HepG2 (cell line): ENCODE results near the gene GEMIN8. TPM values are rescaled to one million over a fixed set of nuclear protein-coding genes. Genes with fewer than 3 reads are reported as not detected.

ENCODE experiments used
- ATAC-seq: fragments of 200-7000 bp; cut with Tn5 transposase; 3 replicates; pipeline ENCODE4 v1.9.1; 2020; ENCODE audit warnings: mild to moderate bottlenecking, moderate library complexity
- BruUV-seq: library from RNA; stranded (reverse); fragments of 400-500 nt; replicated peaks from 2 replicates; lab custom pipeline; 2021; lab: Mats Ljungman, UMichigan
- CTCF ChIA-PET: fragments of 300-600 bp; formaldehyde crosslinking; extraction: SDS; loops from one replicate; lab custom pipeline; 2021; ENCODE audit warnings: low total read pairs, inconsistent platforms, low intra/inter-chr PET ratio; lab: Yijun Ruan, JAX
- POLR2A ChIA-PET: fragments of 350-600 bp; sonication (Branson Sonifier 250); formaldehyde crosslinking; loops from one replicate; lab custom pipeline; 2020; ENCODE audit warnings: antibody characterized with exemption, inconsistent platforms; lab: Yijun Ruan, JAX
- DNase-seq: peaks from one replicate; pipeline ENCODE4 v3.0.0-alpha.2; 2015; ENCODE audit warnings: low spot score
- FAIRE-seq: peaks from 3 replicates; lab custom pipeline; 2011; peaks lifted over from hg19 to GRCh38; lab: Jason Lieb, UNC
- H2AFZ ChIP-seq: one replicate; pipeline ENCODE4 v1.6.1; 2011; ENCODE audit warnings: low read length, inconsistent platforms
- H3K27ac ChIP-seq: fragments of 300-600 bp; 3 replicates; pipeline ENCODE4 v1.8.0; 2011; ENCODE audit warnings: mixed run types, mild to moderate bottlenecking, mixed read lengths, low read length, inconsistent platforms; ENCODE audit not compliant: insufficient read depth; ENCODE audit errors: extremely low read length
- H3K27me3 ChIP-seq, 2 experiments: fragments of 200-600 bp in 1 of 2; 2 replicates in 1 of 2; 3 replicates in 1 of 2; pipeline versions ENCODE4 v1.6.0 to v1.8.0; 2011; ENCODE audit warnings: low read length in 2 of 2, mild to moderate bottlenecking in 2 of 2, moderate library complexity in 2 of 2, inconsistent platforms in 1 of 2; ENCODE audit not compliant: insufficient read depth in 2 of 2, control insufficient read depth in 1 of 2
- H3K36me3 ChIP-seq, 2 experiments: fragments of 200-600 bp in 1 of 2; replicated peaks in 1 of 2; 2 replicates in 1 of 2; 3 replicates in 1 of 2; pipeline versions ENCODE4 v1.5.1 to v1.8.0; 2011; ENCODE audit warnings: low read length in 2 of 2, inconsistent platforms in 1 of 2; ENCODE audit not compliant: insufficient read depth in 2 of 2, control insufficient read depth in 1 of 2
- H3K4me1 ChIP-seq: 2 replicates; pipeline ENCODE4 v1.5.1; 2012; ENCODE audit warnings: low read length, inconsistent platforms; ENCODE audit not compliant: insufficient read depth
- H3K4me2 ChIP-seq: 2 replicates; pipeline ENCODE4 v1.6.0; 2011; ENCODE audit warnings: low read depth, low read length, inconsistent platforms
- H3K4me3 ChIP-seq, 3 experiments: fragments of 200-600 bp in 1 of 3; sonication (generic), shearing (Covaris generic) in 1 of 3; replicated peaks in 1 of 3; 2 replicates each; pipeline ENCODE4 v1.5.1; 2011 to 2016; ENCODE audit warnings: low read length in 3 of 3, inconsistent platforms in 2 of 3, low read depth in 2 of 3, mild to moderate bottlenecking in 2 of 3, control low read depth in 1 of 3, mixed read lengths in 1 of 3; ENCODE audit not compliant: insufficient read depth in 1 of 3
- H3K79me2 ChIP-seq: one replicate; pipeline ENCODE4 v1.6.1; 2011; ENCODE audit warnings: low read length, inconsistent platforms; ENCODE audit not compliant: insufficient read depth
- H3K9ac ChIP-seq: 2 replicates; pipeline ENCODE4 v1.6.0; 2011; ENCODE audit warnings: mild to moderate bottlenecking, low read depth, low read length, inconsistent platforms; ENCODE audit not compliant: insufficient read depth
- H3K9me3 ChIP-seq: 2 replicates; pipeline ENCODE4 v1.5.1; 2012; ENCODE audit warnings: mild to moderate bottlenecking, low read length
- H4K20me1 ChIP-seq: 2 replicates; pipeline ENCODE4 v1.6.0; 2011; ENCODE audit warnings: inconsistent platforms, mild to moderate bottlenecking, low read length, moderate library complexity; ENCODE audit not compliant: insufficient read depth
- FOSL2 ChIP-seq: sonication (generic); formaldehyde crosslinking; IDR thresholded peaks from 2 replicates; pipeline ENCODE4 v1.4.0; 2020; ENCODE audit warnings: missing genetic modification reagents
- ZNF225 ChIP-seq: sonication (generic); formaldehyde crosslinking; IDR thresholded peaks from 2 replicates; pipeline ENCODE4 v1.4.0; 2020; ENCODE audit warnings: mild to moderate bottlenecking, missing genetic modification reagents
- ZNF605 ChIP-seq: sonication (generic); formaldehyde crosslinking; IDR thresholded peaks from 2 replicates; pipeline ENCODE4 v1.8.0; 2022; ENCODE audit warnings: mild to moderate bottlenecking, missing genetic modification reagents
- ZNF678 ChIP-seq: sonication (generic); formaldehyde crosslinking; IDR thresholded peaks from 2 replicates; pipeline ENCODE4 v1.4.0; 2020; ENCODE audit warnings: mild to moderate bottlenecking, missing genetic modification reagents
- WGBS: methylation state at CpG from one replicate; pipeline ENCODE4 v1.1.6; 2017; ENCODE audit warnings: low lambda C conversion rate; 5-methylcytosine and 5-hydroxymethylcytosine counted together
- in situ Hi-C: cut with HindIII; loops from 2 replicates; pipeline ENCODE4 v1.10.0; 2017; ENCODE audit warnings: low pct_unique_long_range_greater_than_20kb; ENCODE audit not compliant: extremely low pct_ligation_motif_present
- intact Hi-C: fragments of 100-400 bp; cut with micrococcal nuclease; formaldehyde crosslinking; loops from one replicate; pipeline ENCODE4 v1.10.0; 2022; ENCODE audit not compliant: unreplicated experiment
- polyA plus RNA-seq, 8 experiments: library from polyadenylated mRNA; depleted of rRNA in 3 of 8; stranded (reverse) in 7 of 8; unstranded in 1 of 8; fragments of >200 nt; fragmentation: Illumina TruSeq in 4 of 8; extraction: Trizol in 4 of 8; gene quantifications; 2 replicates each; pipeline versions ENCODE4 v1.2.1 to v1.2.3, GENCODE V29; 2011 to 2016; ENCODE audit warnings: low read depth in 4 of 8, missing spikeins in 1 of 8, mixed read lengths in 1 of 8; ENCODE audit not compliant: insufficient read depth in 1 of 8
- total RNA-seq, 5 experiments: library from RNA; depleted of rRNA; stranded (reverse); fragments of >200 nt; fragmentation: Illumina TruSeq; extraction: Trizol; gene quantifications; 2 replicates each; pipeline ENCODE4 v1.2.3, GENCODE V29; 2016; ENCODE audit warnings: low read depth in 1 of 5

The GEMIN8 gene
- total and polyA plus RNA-seq, 2 of the 13 experiments (the other 11 are each of a cell fraction or from before 2014, with no cell fraction given), result 9.7 to 23.7 TPM

- no peaks in the 10 kb centered on the region for H3K27me3 ChIP-seq
- no peaks in the 10 kb centered on the region for H3K36me3 ChIP-seq
- 31% methylated on average over 18 of the region's 19 CpGs for WGBS
- DNase-seq, result no peak
- H3K4me3 ChIP-seq, result no peak overlapping the region
- H3K27ac ChIP-seq, result no peak overlapping the region
- no peaks in the 10 kb centered on the region for H4K20me1 ChIP-seq
- no TSS peak for BruUV-seq
- CTCF ChIA-PET, result no interaction called here
- H2AFZ ChIP-seq, result no peak overlapping the region
- TF ChIP-seq FOSL2 (CRISPR knock-in tag) (peak; percentile 39; the same call in 1 of the 2 replicates), ZNF678 (CRISPR knock-in tag) (no peak)
- H3K9me3 ChIP-seq, result no peaks in the 10 kb centered on the region
- intact Hi-C loops, result no loop called here
- no peak overlapping the region for H3K4me2 ChIP-seq
- no peaks in the 10 kb centered on the region for H3K4me1 ChIP-seq
- ATAC-seq, result no peak
- no peaks in the 10 kb centered on the region for H3K79me2 ChIP-seq
- POLR2A ChIA-PET, result no interaction called here
- in situ Hi-C loops, result no loop called here
- FAIRE-seq, result no peak
- no peak overlapping the region for H3K9ac ChIP-seq
Measured at GRCh38 chrX:14064626-14065432, 35.1 kb upstream of the GEMIN8 start.

- no TSS peak for BruUV-seq
- Histone ChIP-seq H3K27ac (no peak overlapping the region), H3K79me2 (no peaks in the 10 kb centered on the region), H3K36me3 (no peaks in the 10 kb centered on the region), H3K27me3 (no peaks in the 10 kb centered on the region), H3K4me1 (no peaks in the 10 kb centered on the region), H3K9ac (no peak overlapping the region), H2AFZ (no peak overlapping the region), H4K20me1 (no peaks in the 10 kb centered on the region), H3K9me3 (no peaks in the 10 kb centered on the region), H3K4me2 (no peak overlapping the region), H3K4me3 (no peak overlapping the region)
- DNase-seq, result no peak
- no peak for FAIRE-seq
- no peak for TF ChIP-seq ZNF605 (CRISPR knock-in tag)
- TF ChIP-seq ZNF225, result no peak
- 0% methylated on average over 1 of the region's 1 CpG for WGBS
- CTCF ChIA-PET, result no interaction called here
- in situ Hi-C loops (no loop called here), intact Hi-C loops (no loop called here)
- POLR2A ChIA-PET, result no interaction called here
- no peak for ATAC-seq
Measured at GRCh38 chrX:14062524-14062923, 32.8 kb upstream of the GEMIN8 start.
